ENCODE results near the gene FKBP4.
A peak's percentile ranks its signal among the peaks of the same experiment; 100 is the strongest.

- TF ChIP-seq CTCF (IDR thresholded peaks at IDR 0.05) (no peak), POLR2A (IDR thresholded peaks at IDR 0.05) (peak; percentile 74), POLR2AphosphoS5 (IDR thresholded peaks at IDR 0.05) (peak; percentile 79)
These were observed 769 bp downstream of the FKBP4 start for GRCh38 chr12:2795291-2796186.

All from prostate gland (tissue), 2 donors.